BLaER1 treated with 17β-estradiol and CSF1 and Interleukin-3, amounts not matched to agents 10 nM and 100 nM (cell line): Measurements from ENCODE around the gene HK1.
"Not testable (repeated sequence)": the region's sequence is repeated elsewhere in the genome, so short reads cannot be mapped to it uniquely, and the experiment has no call there.

Experiments
- H3K27ac ChIP-seq, 11 experiments: shearing (Covaris generic); formaldehyde crosslinking; 2 replicates each; pipeline ENCODE4 v1.8.1; 2022
- H3K27me3 ChIP-seq, 11 experiments: shearing (Covaris generic); formaldehyde crosslinking; 2 replicates each; pipeline ENCODE4 v1.8.1; 2022
- H3K36me3 ChIP-seq, 11 experiments: shearing (Covaris generic); formaldehyde crosslinking; 2 replicates each; pipeline ENCODE4 v1.8.1; 2022
- H3K4me1 ChIP-seq, 10 experiments: shearing (Covaris generic); formaldehyde crosslinking; 2 replicates each; pipeline ENCODE4 v1.8.1; 2022
- H3K4me2 ChIP-seq, 11 experiments: shearing (Covaris generic); formaldehyde crosslinking; 2 replicates each; pipeline ENCODE4 v1.8.1; 2022
- H3K4me3 ChIP-seq, 10 experiments: shearing (Covaris generic); formaldehyde crosslinking; 2 replicates each; pipeline ENCODE4 v1.8.1; 2022
- H3K9ac ChIP-seq, 11 experiments: shearing (Covaris generic); formaldehyde crosslinking; 2 replicates each; pipeline ENCODE4 v1.8.1; 2022
- H3K9me3 ChIP-seq, 11 experiments: shearing (Covaris generic); formaldehyde crosslinking; replicated peaks in 1 of 11; 2 replicates each; pipeline ENCODE4 v1.8.1; 2022
- H4K20me1 ChIP-seq, 11 experiments: shearing (Covaris generic); formaldehyde crosslinking; 2 replicates each; pipeline ENCODE4 v1.8.1; 2022
- Cebpa-rat ChIP-seq, 11 experiments: shearing (Covaris generic); IDR thresholded peaks; 2 replicates each; pipeline ENCODE4 v1.8.1; 2022

HK1 gene

GRCh38 chr10:69439813-69440506 lies 161.7 kb downstream of the HK1 start:
- Histone ChIP-seq H3K9ac (peak overlapping the region in 9 of 11 experiments; percentile 9 to 71 (median 64); a peak in 16 of 22 replicates), H3K36me3 (peaks cover 0 to 7% (median 0%) of the 10 kb centered on the region in 11 experiments; a peak in 1 of 22 replicates), H3K9me3 (peaks cover 6 to 20% (median 13%) of the 10 kb centered on the region in 11 experiments), H3K4me1 (peaks cover 62 to 93% (median 80%) of the 10 kb centered on the region in 10 experiments), H3K27me3 (no peaks in the 10 kb centered on the region), H3K4me3 (peak overlapping the region in 6 of 10 experiments; percentile 10 to 60 (median 38); a peak in 9 of 20 replicates), H3K27ac (peak overlapping the region in 10 of 11 experiments; percentile 59 to 84 (median 78); a peak in 20 of 22 replicates), H4K20me1 (no peaks in the 10 kb centered on the region), H3K4me2 (peak overlapping the region; percentile 81 to 96 (median 91))
- TF ChIP-seq Cebpa-rat (IDR thresholded peaks at IDR 0.05): peak in 10 of 11 experiments; percentile 12 to 84 (median 63); a peak in 14 of 22 replicates

GRCh38 chr10:69443354-69443753 lies 165.1 kb downstream of the HK1 start:
- H3K27ac ChIP-seq: peak overlapping the region in 3 of 11 experiments; percentile 9 to 42 (median 23); a peak in 4 of 22 replicates
- peak overlapping the region in 10 of 11 experiments; percentile 64 to 96 (median 91); a peak in 18 of 22 replicates for H3K4me2 ChIP-seq
- no peaks in the 10 kb centered on the region for H3K36me3 ChIP-seq
- no peak for TF ChIP-seq Cebpa-rat (IDR thresholded peaks at IDR 0.05)
- H4K20me1 ChIP-seq: no peaks in the 10 kb centered on the region
- no peaks in the 10 kb centered on the region for H3K27me3 ChIP-seq
- peaks cover 49 to 100% (median 92%) of the 10 kb centered on the region in 10 experiments for H3K4me1 ChIP-seq
- H3K4me3 ChIP-seq: no peak overlapping the region
- no peak overlapping the region for H3K9ac ChIP-seq
- H3K9me3 ChIP-seq: peaks cover 0 to 8% (median 4%) of the 10 kb centered on the region in 11 experiments; a peak in 7 of 22 replicates

- H3K27ac ChIP-seq: peak overlapping the region in 6 of 11 experiments; percentile 29 to 57 (median 47); a peak in 9 of 22 replicates
Measured at GRCh38 chr10:69445041-69445440, 166.7 kb downstream of the HK1 start.

GRCh38 chr10:69446229-69446628 lies 167.9 kb downstream of the HK1 start:
- peak overlapping the region in 1 of 11 experiments; percentile 18; a peak in 1 of 22 replicates for H3K9ac ChIP-seq
- H3K27me3 ChIP-seq: no peaks in the 10 kb centered on the region
- no peaks in the 10 kb centered on the region for H4K20me1 ChIP-seq
- peak overlapping the region in 7 of 11 experiments; percentile 3 to 57 (median 42); a peak in 10 of 22 replicates for H3K27ac ChIP-seq
- H3K36me3 ChIP-seq: no peaks in the 10 kb centered on the region
- H3K4me2 ChIP-seq: peak overlapping the region in 8 of 11 experiments; percentile 38 to 96 (median 76); a peak in 14 of 22 replicates
- peaks cover 35 to 99% (median 90%) of the 10 kb centered on the region in 10 experiments for H3K4me1 ChIP-seq
- peak in 3 of 11 experiments; percentile 14 to 33 (median 15); a peak in 1 of 22 replicates for TF ChIP-seq Cebpa-rat (IDR thresholded peaks at IDR 0.05)
- no peak overlapping the region for H3K4me3 ChIP-seq
- peaks cover 0 to 8% (median 4%) of the 10 kb centered on the region in 11 experiments; a peak in 7 of 22 replicates for H3K9me3 ChIP-seq

More at GRCh38 chr10:69445041-69445440, 166.7 kb downstream of the HK1 start:
- Histone ChIP-seq H4K20me1 (no peaks in the 10 kb centered on the region), H3K4me3 (no peak overlapping the region), H3K4me2 (peak overlapping the region in 9 of 11 experiments; percentile 30 to 96 (median 71); a peak in 17 of 22 replicates), H3K36me3 (no peaks in the 10 kb centered on the region), H3K4me1 (peaks cover 39 to 100% (median 92%) of the 10 kb centered on the region in 10 experiments), H3K27me3 (no peaks in the 10 kb centered on the region), H3K9ac (peak overlapping the region in 1 of 11 experiments; percentile 15; a peak in 2 of 22 replicates), H3K9me3 (peaks cover 0 to 8% (median 4%) of the 10 kb centered on the region in 11 experiments; a peak in 7 of 22 replicates)
- no peak for TF ChIP-seq Cebpa-rat (IDR thresholded peaks at IDR 0.05)

GRCh38 chr10:69446650-69447151 lies 168.4 kb downstream of the HK1 start:
- Histone ChIP-seq H3K9ac (peak overlapping the region in 1 of 11 experiments; percentile 18; a peak in 1 of 22 replicates), H3K36me3 (no peaks in the 10 kb centered on the region), H3K27me3 (no peaks in the 10 kb centered on the region), H3K4me3 (no peak overlapping the region), H3K9me3 (peaks cover 0 to 8% (median 4%) of the 10 kb centered on the region in 11 experiments; a peak in 7 of 22 replicates), H3K27ac (peak overlapping the region in 7 of 11 experiments; percentile 3 to 57 (median 42); a peak in 11 of 22 replicates), H4K20me1 (no peaks in the 10 kb centered on the region), H3K4me1 (peaks cover 34 to 98% (median 87%) of the 10 kb centered on the region in 10 experiments), H3K4me2 (peak overlapping the region in 8 of 11 experiments; percentile 38 to 96 (median 76); a peak in 14 of 22 replicates)
- no peak for TF ChIP-seq Cebpa-rat (IDR thresholded peaks at IDR 0.05)

GRCh38 chr10:69449841-69450240 lies 171.5 kb downstream of the HK1 start:
- Histone ChIP-seq H3K27ac (peak overlapping the region in 6 of 11 experiments; percentile 0 to 55 (median 50); a peak in 11 of 22 replicates), H3K4me2 (peak overlapping the region in 10 of 11 experiments; percentile 19 to 99 (median 98); a peak in 18 of 22 replicates), H3K27me3 (no peaks in the 10 kb centered on the region), H3K4me3 (no peak overlapping the region), H3K36me3 (peaks cover 0 to 7% (median 0%) of the 10 kb centered on the region in 11 experiments; a peak in 3 of 22 replicates), H3K9ac (peak overlapping the region in 2 of 11 experiments; percentile 18 to 34; a peak in 4 of 22 replicates), H4K20me1 (no peaks in the 10 kb centered on the region), H3K9me3 (no peaks in the 10 kb centered on the region), H3K4me1 (peaks cover 27 to 98% (median 83%) of the 10 kb centered on the region in 10 experiments)
- TF ChIP-seq Cebpa-rat (IDR thresholded peaks at IDR 0.05): no peak

GRCh38 chr10:69450395-69450794 lies 172.1 kb downstream of the HK1 start:
- H3K9me3 ChIP-seq, H3K27me3 ChIP-seq, H3K36me3 ChIP-seq, H4K20me1 ChIP-seq: not testable (repeated sequence)
- H3K4me2 ChIP-seq: peak overlapping the region in 10 of 11 experiments; percentile 83 to 99 (median 98); a peak in 21 of 22 replicates
- H3K27ac ChIP-seq: peak overlapping the region in 5 of 11 experiments; percentile 3 to 55 (median 50); a peak in 8 of 22 replicates
- peak overlapping the region in 1 of 11 experiments; percentile 18; a peak in 1 of 22 replicates for H3K9ac ChIP-seq
- peak overlapping the region in 3 of 10 experiments; percentile 77 to 89 (median 78); a peak in 3 of 20 replicates for H3K4me3 ChIP-seq
- H3K4me1 ChIP-seq: peaks cover 27 to 98% (median 82%) of the 10 kb centered on the region in 10 experiments

GRCh38 chr10:69451209-69451783 lies 173.0 kb downstream of the HK1 start, which contains the start of gene TSPAN15:
TSS of gene TSPAN15 (plus strand) at chr10:69451465. CDS start at chr10:69451595, 130 bp downstream.
- Histone ChIP-seq H3K4me1 (peaks cover 27 to 98% (median 77%) of the 10 kb centered on the region in 10 experiments), H3K4me3 (peak within 1 kb of the TSS; percentile 64 to 93 (median 76)), H3K9me3 (no peaks in the 10 kb centered on the region), H3K27me3 (no peaks in the 10 kb centered on the region), H3K36me3 (peaks cover 0 to 7% (median 0%) of the 10 kb centered on the region in 11 experiments; a peak in 5 of 22 replicates), H3K27ac (peak within 1 kb of the TSS in 9 of 11 experiments; percentile 19 to 63 (median 53); a peak in 15 of 22 replicates), H3K9ac (peak within 1 kb of the TSS; percentile 65 to 85 (median 73)), H3K4me2 (peak within 1 kb of the TSS; percentile 87 to 99 (median 98)), H4K20me1 (no peaks in the 10 kb centered on the region)
- TF ChIP-seq Cebpa-rat (IDR thresholded peaks at IDR 0.05): no peak
